HG02642 (cell line): ENCODE results near the gene ZNF441.
"Not testable (repeated sequence)": the region's sequence is repeated elsewhere in the genome, so short reads cannot be mapped to it uniquely, and the experiment has no call there.

ENCODE experiments used
- ATAC-seq: cut with Tn5 transposase; IDR thresholded peaks from one replicate; pipeline ENCODE4 v1.9.1; 2021; ENCODE audit warnings: mild to moderate bottlenecking; ENCODE audit not compliant: unreplicated experiment, poor library complexity

Gene ZNF441

DNA sequence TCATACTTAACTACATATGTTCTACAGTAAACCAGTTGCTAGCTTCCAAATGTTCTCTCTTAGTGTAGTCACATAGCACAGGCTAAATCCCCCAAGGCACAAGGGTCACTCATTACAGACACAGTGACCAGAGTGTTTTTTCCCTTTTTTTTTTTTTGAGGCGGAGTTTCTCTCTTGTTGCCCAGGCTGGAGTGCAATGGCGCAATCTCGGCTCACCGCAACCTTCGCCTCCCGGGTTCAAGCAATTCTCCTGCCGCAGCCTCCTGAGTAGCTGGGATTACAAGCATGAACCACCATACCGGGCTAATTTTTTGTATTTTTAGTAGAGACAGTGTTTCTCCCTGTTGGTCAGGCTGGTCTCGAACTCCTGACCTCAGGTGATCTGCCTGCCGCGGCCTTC lies 9.9 kb downstream of the ZNF441 start:
- not testable (repeated sequence) for ATAC-seq

DNA sequence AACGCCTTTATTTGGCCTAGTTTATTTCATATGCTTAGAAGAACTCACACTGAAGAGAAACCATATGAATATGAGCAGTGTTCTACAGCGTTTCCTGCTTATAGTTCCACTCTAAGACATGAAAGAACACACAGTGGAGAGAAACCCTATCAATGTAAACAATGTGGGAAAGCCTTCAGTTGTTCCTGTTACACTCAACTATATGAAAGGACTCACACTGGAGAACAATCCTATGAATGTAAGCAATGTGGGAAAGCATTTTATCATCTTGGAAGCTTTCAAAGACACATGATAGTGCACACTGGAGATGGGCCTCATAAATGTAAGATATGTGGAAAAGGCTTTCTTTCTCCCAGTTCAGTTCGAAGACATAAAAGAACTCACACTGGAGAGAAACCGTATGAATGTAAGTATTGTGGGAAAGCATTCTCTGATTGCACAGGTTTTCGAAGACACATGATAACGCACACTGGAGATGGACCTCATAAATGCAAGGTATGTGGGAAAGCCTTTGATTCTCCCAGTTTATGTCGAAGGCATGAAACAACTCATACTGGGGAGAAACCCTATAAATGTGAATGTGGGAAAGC lies 13.7 kb downstream of the ZNF441 start:
- no peak for ATAC-seq

DNA sequence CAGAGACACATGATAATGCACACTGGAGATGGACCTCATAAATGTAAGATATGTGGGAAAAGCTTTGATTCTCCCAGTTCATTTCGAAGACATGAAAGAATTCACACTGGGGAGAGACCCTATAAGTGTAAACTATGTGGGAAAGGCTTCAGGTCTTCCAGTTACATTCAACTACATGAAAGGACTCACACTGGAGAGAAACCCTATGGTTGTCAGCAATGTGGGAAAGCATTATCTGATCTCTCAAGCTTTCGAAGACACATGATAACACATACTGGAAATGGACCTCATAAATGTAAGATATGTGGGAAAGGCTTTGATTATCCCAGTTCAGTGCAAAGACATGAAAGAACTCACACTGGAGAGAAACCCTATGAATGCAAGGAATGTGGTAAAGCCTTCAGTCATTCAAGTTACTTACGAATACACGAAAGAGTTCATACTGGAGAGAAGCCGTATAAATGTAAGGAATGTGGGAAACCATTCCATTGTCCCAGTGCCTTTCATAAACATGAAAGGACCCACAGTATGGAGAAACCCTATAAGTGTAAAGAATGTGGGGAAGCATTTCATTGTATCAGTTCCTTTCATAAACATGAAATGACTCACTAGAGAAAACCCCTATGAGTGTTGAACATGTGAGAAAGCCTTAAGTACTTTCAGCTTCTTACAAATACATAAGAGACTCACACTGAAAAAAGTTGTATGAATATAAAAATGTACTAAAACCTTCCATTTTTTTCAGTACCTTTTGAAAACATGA lies 14.7 kb downstream of the ZNF441 start:
- no peak for ATAC-seq

DNA sequence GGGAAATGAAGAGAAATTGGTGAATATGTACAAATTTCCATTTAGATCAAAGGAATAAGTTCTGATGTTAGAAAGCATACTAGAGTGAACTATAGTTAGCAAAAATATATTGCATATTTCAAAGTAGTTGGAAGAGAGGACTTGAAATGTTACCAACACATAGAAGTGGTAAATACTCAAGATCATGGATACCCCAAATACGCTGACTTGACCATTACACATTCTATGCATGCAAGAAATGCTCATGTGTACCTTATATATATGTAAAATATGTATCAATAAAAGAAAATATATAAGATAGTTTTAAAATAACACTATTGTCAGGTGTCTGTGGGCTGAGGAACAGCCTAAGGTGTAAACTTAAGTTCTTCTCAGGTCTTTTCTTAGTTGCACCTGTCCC lies 17.0 kb downstream of the ZNF441 start:
- no peak for ATAC-seq

DNA sequence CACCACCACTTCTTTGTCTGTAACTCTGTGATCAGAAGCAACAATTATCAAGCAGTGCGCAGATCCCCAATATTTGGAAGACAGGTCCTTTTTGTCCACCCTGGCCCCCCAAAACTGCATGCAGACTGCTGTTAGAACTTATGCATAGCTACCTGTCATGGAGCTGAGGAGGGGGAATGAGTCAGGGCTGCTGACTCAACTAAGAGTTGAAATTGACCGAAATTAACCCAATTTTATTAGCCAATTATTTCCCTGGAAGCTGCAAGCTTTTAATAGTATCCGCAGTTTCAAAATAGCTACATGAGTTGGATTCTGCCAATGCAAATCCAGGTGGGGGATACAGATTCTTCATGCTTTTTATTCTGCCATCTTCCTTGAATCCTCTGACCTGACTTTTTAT lies 17.6 kb downstream of the ZNF441 start:
- no peak for ATAC-seq

DNA sequence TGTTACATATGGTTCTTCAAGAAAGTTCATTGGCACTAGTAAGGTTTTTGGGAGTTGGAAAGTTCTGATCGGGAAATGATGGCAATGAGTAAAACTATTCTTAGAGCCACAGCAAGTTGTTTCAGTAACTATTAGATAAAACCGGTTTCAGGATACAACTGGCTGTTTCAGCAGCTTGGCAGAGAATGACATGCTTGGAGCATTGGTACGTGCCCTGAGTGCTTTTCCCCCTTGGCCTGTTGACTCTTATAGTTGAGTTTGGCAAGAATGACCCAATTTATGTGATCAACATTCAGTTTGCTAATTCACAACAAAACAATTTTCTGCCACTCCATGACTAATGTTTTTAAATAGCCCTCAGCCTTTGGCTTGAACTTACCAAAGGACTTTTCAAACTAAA lies 20.7 kb downstream of the ZNF441 start:
- ATAC-seq: no peak

DNA sequence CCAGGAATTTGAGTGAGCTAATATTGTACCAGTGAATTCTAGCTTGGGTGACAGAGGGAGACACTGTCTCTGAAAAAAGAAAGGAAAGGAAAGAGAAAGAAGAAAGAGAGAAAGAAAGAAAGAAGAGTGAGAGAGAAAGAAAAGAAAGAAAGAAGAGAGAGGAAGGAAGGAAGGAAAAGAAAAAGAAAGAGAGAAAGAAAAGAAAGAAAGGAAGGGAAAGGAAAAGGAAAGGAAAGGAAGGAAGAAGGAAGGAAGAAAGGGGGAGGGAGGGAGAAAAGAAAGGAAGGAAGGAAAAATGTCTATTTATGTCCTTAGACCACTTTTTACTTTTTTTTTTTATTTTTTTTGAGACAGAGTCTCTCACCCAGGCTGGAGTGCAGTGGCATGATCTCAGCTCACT lies 26.1 kb downstream of the ZNF441 start:
- no peak for ATAC-seq

DNA sequence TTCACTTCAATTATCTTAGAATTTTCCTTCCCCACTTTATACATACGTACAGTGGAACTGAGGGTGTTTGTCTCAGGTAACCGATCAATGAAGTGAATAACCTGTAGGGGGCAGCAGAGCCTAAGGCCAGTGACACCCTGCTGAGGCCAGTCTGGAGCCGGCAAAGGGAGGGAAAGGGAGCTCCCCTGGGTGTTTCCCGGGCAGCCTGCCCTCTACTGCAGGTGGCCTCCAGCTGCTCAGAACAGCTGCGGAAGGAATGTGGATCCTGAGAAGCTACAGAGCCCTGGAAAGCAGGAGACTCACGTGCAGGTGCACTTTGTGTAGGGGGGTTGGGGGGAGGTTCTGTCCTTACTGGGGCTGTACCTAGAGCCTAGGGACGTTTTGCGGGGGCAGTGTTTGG lies 30.7 kb downstream of the ZNF441 start:
- peak; percentile 67 for ATAC-seq

DNA sequence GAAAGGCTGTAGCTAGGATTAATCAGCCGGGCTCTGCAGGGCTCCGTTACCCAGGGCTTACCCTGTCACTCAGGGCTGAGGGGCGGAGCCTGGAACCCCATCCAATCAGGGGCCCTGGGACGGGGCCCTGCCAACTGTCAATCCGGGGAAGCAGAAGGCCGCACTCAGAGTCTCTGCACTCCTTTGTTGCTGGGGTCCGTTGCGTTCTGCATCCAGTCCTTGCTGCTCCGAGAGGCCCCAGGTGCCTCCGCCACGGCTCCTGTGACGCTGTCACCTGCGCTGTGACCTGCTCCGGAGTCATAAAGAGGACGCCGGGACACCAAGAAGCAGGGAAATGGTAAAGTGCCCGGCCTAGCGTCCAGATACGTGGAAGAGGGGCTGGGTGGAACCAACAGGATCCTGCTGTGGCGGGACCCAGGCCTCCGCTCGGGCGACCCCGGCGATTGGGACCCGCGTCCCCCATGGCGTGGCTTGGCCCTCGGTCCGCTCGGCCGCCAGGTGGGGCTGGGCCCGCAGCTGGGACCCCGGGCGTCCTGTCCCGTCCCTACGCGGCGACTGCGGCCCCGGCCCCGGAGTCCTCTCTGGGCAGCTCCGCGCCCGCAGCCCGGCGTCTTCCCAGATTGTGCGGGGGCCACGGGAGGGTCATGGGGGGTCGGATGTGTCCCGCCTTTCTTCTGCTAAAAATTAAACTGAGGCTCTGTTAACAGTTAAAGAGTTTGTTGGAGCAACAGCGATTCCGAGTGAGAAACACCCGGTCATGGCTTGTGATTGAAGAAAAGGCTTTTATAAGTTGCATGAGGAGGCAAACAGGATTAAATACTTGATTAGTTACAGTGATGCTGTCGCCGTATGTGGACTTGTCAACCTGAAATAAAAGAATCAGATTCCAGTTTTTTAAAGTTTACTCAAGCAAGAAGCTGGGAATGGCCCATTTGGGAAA lies 31.9 kb downstream of the ZNF441 start, which contains the start of gene ZNF491:
Gene ZNF491, plus strand, starts transcription at position 133 of the 940 bp plus-strand sequence. CDS start 7,431 bp downstream, outside the sequence.
- ATAC-seq: peak; percentile 98

DNA sequence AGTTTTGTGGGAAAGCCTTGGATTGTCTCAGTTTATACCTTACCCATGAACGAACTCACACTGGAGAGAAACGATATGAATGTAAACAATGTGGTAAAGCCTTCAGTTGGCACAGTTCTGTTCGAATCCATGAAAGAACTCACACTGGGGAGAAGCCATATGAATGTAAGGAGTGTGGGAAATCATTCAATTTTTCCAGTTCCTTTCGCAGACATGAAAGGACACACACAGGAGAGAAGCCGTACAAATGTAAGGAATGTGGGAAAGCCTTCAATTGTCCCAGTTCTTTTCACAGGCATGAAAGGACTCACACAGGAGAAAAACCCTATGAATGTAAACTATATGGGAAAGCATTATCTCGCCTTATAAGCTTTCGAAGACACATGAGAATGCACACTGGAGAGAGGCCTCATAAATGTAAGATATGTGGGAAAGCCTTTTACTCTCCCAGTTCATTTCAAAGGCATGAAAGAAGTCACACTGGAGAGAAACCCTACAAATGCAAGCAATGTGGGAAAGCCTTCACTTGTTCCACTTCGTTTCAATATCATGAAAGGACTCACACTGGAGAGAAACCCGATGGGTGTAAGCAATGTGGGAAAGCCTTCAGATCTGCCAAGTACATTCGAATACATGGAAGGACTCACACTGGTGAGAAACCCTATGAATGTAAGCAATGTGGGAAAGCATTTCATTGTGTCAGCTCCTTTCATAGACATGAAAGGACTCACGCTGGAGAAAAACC lies 39.7 kb downstream of the ZNF441 start:
- no peak for ATAC-seq

DNA sequence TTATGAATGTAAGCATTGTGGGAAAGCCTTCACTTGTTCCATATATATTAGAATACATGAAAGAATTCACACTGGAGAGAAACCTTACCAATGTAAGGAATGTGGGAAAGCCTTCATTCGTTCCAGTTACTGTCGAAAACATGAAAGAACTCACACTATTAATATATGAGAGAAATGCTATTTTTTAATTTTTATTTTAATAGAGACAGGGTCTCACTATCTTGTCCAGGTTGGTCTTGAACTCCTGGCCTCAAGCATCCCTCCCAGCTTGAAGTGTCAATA lies 40.2 kb downstream of the ZNF441 start:
- no peak for ATAC-seq

DNA sequence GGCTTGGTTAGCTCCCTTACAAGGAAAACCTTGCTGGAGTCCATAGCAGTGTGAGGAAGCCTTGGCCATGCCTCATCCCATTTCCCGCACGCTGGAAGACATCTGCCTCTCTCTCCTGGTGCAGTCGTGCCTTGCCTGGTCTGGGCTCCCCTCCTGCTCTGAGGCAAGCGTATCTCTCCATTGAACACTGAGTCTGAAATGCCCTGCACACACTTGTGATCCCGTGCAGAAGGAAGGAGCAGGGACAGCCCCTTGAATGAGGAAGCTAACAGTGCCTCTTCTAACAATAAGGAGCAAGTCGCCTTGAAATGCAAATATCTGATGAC lies 46.9 kb downstream of the ZNF441 start:
- ATAC-seq: peak; percentile 36

DNA sequence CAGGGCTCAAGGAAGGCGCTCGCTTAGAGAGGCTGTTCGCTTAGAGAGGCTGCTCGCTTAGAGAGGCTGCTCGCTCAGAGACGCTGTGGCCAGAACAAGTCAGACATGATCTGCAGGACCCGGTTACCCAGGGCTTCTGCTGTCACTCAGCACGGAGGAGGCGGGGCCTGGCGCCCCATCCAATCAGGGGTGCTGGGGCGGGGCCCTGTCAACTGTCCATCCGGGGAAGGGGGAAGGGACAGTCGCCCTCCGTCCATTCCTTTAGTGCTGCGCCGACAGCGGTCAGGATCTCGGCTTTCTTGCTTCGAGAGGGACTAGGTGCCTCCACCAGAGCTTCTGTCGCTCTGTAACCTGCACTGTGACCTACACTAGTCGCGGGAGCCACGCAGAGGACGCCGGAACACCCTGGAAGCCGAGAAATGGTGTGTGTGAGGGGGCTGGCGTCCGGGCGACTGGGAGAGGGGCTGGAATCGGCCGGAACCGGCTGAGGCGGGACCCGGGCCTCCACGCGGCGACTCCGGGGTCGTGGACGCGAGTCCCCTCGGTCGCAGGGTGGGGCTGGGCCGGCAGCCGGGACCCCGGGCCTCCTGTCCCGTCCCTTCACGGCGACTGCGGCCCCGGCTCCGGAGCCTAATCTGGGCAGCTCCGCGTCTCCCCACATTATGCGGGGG lies 47.4 kb downstream of the ZNF441 start, which contains the start of gene ZNF440:
Gene ZNF440, plus strand, starts transcription at position 245 of the 671 bp plus-strand sequence. Its CDS starts 175 bp downstream, at position 420.
- peak; percentile 99 for ATAC-seq

DNA sequence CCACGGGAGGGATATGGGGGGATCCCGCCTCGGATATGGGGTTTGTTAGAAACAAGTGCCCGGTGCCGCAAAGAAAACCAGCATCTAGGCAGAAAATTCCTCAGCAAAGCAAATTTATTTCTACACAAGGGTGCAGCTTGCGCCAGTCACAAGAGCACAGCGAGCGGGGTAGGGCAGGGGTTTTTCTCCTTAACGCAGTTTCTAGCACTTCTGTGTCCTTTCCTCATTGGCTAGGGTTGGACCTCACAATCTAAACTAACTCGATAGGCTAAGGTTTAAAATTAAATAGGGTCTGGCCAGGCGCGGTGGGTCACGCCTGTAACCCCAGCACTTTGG lies 47.9 kb downstream of the ZNF441 start:
- no peak for ATAC-seq

DNA sequence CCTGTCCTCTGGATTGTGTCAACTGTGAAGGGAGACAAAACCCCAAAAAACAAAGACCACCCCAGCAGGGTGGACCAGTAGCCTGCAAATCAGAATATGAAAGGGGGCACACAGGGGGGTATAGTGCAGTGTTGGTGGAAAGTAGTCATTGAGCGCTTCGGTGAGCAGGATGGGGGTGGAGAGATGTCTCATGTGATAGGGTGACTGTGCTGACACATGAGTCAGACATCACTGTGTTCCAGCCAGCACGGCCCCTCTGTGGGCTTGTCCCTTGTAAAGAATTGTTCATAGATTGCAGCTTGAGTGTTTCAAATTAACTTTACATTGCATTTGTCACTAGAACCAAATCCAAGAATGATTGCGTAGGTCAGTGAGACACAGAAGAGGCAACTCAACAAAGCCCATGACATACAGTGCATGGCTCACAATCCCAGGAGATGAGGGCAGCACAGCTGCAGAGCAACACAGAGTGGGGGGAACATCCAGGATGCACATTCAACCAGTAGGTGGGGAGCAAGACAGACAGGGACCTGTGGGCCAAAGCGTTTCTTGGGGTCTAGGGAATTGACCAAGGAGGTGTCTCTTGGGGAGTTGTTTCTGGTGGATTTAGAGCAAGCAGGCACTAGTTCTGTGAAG lies 54.8 kb downstream of the ZNF441 start:
- no peak for ATAC-seq

DNA sequence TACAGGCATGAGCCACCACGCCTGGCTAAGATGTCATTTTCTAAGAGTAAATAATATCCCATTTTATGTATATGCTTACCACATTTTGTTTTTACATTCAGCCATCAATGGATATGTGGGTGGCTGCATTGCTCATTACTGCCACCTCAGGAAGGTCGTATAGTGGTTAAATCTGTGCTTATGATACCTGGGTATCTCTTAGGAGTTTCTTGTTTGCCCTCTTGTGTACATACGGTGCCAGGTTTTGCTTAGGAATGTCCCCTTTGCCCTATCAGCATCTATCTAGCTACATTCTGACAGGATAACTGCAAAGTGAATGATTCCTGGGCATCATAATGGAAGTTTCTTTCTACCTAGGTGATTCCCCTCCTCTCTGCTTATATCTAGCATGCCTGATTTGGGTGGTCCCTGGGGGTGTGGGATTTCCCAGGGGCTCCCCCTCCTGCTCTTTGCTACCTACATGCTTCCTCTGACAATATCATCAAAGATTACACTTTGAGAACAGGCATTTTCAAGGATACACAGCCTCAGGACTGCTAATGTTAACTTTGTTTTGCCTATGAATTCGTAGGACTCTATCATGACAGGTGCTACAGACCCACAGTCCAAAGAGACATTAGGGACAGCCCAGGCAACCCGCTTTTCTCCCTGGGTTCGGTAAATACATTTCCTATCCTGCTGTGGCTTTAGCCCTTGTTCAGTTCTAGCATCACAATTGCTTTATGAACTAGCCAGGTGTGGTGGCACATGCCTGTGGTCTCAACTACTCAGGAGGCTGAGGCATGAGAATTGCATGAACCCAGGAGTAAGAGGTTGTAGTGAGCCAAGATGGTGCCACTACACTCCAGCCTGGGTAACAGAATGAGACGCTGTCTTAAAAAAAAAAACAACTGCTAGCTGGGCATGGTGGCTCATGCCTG lies 62.4 kb downstream of the ZNF441 start:
- not testable (repeated sequence) for ATAC-seq

DNA sequence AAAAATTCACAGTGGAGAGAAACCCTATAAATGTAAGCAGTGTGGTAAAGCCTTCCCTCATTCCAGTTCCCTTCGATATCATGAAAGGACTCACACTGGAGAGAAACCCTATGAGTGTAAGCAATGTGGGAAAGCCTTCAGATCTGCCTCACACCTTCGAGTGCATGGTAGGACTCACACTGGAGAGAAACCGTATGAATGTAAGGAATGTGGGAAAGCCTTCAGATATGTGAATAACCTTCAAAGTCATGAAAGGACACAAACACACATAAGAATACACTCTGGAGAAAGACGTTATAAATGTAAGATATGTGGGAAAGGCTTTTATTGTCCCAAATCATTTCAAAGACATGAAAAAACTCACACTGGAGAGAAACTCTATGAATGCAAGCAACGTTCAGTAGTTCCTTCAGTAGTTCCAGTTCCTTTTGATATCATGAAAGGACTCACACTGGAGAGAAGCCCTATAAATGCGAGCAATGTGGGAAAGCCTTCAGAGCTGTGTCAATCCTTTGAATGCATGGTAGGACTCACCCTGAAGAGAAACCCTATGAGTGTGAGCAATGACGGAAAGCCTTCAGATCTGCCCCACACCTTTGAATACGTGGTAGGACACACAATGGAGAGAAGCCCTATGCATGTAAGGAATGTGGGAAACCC lies 65.6 kb downstream of the ZNF441 start:
- no peak for ATAC-seq

DNA sequence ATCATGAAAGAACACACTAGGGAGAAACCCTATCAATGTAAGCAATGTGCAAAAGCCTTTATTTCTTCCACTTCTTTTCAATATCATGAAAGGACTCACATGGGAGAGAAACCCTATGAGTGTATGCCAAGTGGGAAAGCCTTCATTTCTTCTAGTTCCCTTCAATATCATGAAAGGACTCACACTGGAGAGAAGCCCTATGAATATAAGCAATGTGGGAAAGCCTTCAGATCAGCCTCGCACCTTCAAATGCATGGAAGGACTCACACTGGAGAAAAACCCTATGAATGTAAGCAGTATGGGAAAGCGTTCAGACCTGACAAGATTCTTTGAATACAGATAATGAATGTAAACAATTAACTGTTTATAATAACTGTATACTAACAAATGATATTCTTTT lies 66.7 kb downstream of the ZNF441 start:
- no peak for ATAC-seq
